ENCODE data around the gene KMT5C.

DNA sequence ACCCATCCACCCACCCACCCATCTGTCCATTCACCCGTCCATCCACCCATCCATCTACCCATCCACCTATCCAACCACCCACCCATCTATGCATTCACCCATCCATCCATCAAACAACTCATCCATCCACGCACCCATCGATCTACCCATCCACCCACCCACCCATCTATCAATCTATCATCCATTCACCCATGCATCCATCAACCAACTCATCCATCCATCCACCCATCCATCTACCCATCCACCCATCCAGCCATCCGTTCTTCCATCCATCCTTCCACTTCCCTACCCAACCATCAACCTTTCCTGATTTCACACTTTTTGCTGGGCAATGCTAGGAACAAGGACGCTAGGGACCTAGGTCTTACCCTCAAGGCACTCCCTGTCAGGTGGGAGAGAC lies 42.3 kb downstream of the KMT5C start:
- TF ChIP-seq EP300 (IDR thresholded peaks at IDR 0.05): no peak
- TF ChIP-seq, protein P1, sequence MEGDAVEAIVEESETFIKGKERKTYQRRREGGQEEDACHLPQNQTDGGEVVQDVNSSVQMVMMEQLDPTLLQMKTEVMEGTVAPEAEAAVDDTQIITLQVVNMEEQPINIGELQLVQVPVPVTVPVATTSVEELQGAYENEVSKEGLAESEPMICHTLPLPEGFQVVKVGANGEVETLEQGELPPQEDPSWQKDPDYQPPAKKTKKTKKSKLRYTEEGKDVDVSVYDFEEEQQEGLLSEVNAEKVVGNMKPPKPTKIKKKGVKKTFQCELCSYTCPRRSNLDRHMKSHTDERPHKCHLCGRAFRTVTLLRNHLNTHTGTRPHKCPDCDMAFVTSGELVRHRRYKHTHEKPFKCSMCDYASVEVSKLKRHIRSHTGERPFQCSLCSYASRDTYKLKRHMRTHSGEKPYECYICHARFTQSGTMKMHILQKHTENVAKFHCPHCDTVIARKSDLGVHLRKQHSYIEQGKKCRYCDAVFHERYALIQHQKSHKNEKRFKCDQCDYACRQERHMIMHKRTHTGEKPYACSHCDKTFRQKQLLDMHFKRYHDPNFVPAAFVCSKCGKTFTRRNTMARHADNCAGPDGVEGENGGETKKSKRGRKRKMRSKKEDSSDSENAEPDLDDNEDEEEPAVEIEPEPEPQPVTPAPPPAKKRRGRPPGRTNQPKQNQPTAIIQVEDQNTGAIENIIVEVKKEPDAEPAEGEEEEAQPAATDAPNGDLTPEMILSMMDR (IDR thresholded peaks at IDR 0.05): no peak
- TF ChIP-seq POLR2A (IDR thresholded peaks at IDR 0.05): no peak

Measured in upper lobe of left lung (tissue), 4 donors.